GM12874 (cell line): ENCODE measurements around the gene SMG6.

ENCODE experiments used
- CTCF ChIP-seq: IDR thresholded peaks from 2 replicates; pipeline ENCODE4 v1.5.1; 2011; ENCODE audit warnings: low read depth, mild to moderate bottlenecking, control low read depth, low read length, moderate library complexity; ENCODE audit not compliant: insufficient read depth

SMG6 gene

DNA sequence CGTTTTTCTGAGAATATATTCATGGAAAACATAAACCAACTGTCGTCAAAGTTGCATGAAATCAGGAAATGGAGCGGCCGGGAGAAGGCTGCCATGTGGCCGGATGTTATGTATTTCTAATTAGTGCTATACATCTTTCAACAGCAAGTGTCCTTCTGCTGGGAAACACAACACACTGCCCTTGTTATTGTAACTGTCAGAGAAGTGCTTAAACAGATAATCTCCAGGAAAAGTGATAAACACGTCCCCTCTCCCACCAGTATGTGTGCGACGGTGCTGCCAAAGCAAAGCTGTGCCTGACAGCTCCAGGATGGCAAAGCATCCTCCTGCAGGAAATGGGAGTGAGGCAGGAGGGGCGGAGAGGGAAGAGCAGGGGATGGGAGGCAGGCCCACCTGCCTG, 111.8 kb downstream of the SMG6 start:
- no peak for TF ChIP-seq CTCF

DNA sequence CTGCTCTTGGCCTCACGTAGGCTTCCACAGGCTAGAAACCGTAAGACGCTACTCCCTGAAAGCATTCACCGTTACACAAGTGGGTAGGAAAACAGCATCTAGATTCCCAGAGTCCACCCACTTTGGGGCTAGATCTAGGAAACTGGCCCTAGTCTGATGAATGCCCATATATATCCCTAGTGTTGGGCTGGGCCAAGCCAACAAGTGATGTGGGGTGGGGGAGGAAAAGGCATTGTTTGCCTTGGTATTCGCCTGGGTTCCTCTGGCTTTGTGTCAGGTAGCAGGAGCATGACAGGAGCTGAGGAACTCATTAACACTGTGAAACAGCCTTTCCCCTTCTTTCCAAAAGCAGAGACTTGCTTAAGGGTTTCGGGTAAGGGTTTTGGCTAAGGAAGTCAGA, 112.4 kb downstream of the SMG6 start:
- no peak for TF ChIP-seq CTCF

GRCh38 chr17:2190014-2190413, 113.6 kb downstream of the SMG6 start:
- TF ChIP-seq CTCF, result no peak

DNA sequence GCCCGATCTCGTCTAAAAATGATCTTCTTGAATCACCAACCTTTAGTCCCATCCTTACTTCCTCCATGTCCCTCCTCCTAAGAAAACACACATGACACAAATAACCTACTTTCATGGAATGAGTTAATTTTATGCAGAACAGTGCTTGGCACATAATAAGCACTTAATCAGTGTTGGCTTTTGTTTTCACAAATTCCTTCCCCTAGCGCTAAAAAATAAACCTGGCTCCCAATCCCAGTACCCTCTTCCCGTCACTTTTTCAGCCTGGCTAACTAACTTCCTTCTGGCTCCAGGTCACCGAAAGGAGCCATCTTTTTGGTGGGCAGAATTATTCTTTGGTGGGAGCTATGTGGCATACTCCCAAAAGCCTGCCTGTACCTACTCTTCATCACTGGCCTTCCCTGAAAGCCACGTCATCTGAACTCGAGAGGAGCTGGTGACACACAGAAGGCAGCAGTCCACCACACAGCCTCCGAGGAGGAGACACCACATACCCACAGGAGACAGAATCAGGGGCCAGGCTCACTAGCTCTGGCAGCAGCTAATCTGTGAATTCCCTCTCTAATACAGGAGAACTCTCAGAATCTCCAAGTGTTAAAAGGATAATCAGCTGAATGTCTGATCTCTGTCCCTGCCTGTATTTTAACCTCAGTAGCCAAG, 114.5 kb downstream of the SMG6 start:
- no peak for TF ChIP-seq CTCF

DNA sequence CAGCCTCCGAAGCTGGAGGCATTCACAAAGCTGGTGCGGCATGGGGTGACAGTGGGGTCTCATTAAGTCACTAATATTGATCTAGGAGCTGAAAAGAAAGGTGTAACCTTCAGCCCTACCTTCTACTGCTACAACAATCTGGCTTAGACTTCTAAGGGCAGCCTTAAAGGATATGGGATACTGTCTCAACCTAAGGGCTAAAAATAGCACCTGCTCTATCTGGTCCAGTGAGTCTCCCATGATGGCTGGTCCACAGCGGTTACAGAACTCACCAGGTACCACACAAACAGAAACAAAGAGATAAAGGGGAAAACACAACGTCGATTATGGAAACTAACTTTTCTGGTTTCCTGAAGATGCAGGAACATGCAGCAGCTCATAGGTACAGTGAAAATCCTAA, 115.8 kb downstream of the SMG6 start:
- no peak for TF ChIP-seq CTCF

GRCh38 chr17:2186937-2187336, 116.6 kb downstream of the SMG6 start:
- TF ChIP-seq CTCF, result no peak

DNA sequence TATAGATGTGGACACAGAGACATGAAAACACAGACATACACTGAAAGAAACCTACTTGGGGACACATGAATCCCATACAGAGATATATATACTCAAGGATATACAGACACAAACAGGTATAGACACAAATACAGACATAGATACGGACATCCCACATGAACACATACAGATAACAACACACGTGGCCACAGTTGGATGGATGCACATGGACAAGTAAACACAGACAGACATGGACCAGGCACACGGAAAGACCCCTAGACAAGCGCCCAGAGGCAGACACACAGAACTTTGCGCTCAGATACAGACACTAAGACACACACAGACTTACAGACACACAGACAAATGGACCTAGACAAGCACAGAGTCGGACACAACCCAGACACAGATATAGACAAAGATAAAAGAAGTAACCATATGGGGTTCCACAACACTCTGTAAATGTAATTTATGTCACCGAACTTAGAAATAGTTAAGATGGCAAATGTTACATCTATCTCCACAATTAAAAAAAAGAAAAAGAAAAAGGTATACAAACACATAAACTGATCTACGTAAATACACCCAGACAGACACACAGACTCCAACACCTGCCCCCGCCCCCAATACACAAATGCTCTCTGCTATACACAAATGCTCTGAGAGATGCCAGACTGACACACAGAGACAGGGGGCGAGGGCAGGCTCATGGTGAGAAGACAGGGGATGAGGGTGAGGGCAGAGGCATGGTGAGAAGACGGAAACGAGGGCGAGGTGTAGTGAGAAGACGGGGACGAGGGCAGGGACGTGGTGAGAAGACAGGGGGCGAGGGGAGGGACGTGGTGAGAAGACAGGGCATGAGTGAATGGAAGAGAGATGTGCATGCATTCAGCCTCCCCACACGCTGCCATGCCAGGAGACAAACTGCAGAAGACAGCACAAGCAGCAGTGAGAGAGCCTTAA, 118.3 kb downstream of the SMG6 start:
- TF ChIP-seq CTCF, result no peak
